Regular cardiac myocyte (primary cell): ENCODE measurements around the gene ZNF398. TPM values are rescaled to one million over a fixed set of nuclear protein-coding genes. Genes with fewer than 3 reads are reported as not detected.

Source experiments
- total RNA-seq: library from RNA; depleted of rRNA; stranded (reverse); fragments of >200 nt; gene quantifications from 2 replicates; pipeline ENCODE4 v1.2.3, GENCODE V29; 2014

The ZNF398 gene
- 6.2 and 9.6 TPM in 2 replicates for total RNA-seq

GRCh38 chr7:149147072-149147751 lies at the start of gene ZNF398:
Gene ZNF398, plus strand, starts transcription at chr7:149147453. Its CDS starts 290 bp downstream, at chr7:149147743.

GRCh38 chr7:149125863-149126661 lies 21.2 kb upstream of the ZNF398 start, which contains the start of gene ZNF425:
Gene ZNF425, minus strand, starts transcription at chr7:149126324. Its CDS starts 111 bp downstream, at chr7:149126213.

DNA sequence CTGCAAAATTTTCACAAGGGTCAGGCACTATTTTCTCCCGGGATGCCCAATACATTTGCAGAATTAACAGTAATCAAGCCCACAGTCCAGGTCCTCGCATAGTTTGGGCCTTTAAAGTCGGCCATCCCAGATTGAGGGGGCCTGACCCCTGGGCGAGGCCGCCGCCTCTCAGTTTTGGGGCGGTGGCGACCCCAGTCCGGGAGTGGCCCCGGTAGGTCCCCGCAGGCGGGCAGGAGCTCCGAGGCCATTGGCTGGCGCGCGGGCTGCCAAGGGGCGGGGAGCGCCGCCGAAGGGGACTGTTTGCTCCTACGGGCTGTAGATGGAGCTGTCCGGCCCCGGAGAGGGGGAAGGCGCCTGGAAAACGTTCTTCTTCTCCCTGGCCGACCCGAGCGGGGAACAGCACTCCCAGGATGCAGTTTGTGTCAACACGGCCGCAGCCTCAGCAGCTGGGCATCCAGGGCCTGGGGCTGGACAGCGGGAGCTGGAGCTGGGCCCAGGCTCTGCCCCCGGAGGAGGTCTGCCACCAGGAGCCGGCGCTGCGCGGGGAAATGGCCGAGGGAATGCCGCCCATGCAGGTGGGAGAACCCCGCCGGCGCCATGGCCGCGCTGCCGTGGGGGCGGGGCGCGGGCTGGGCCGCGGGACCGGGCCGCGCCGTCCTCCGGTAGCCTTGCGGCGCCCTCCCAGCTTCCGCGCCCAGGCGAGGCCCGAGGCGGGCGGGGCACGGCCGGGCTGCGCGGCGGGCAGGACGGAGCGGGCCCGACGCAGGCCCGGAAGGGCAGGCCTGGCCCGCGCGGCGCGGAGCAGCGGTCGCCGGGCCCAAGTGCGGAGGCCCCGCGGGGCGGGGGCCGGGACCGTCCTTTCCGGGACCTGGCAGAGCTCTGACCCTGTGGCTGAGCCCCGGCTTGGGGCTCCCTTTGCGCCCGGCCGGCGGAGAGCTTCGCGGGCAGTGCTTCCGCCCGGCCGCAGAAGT lies 48.2 kb downstream of the ZNF398 start, which contains the start of gene ZNF282:
ZNF282 (plus strand) TSS at position 367 of the 971 bp plus-strand sequence; CDS start at position 411, 44 bp downstream.

Other genes with a start within 250 kb of the ZNF398 start
- gene PDIA4, start 118.9 kb upstream of the ZNF398 start, total RNA-seq: 558 and 610 TPM in 2 replicates
- gene ZNF786, start 56.7 kb upstream of the ZNF398 start, total RNA-seq: 4.8 and 8.4 TPM in 2 replicates
- 3.1 and 3.4 TPM in 2 replicates for gene ZNF425, start 21.1 kb upstream of the ZNF398 start, total RNA-seq
- gene ZNF282, start 48.1 kb downstream of the ZNF398 start, total RNA-seq: 16.1 and 18.4 TPM in 2 replicates
- 3.9 and 5.6 TPM in 2 replicates for gene ZNF212, start 92.2 kb downstream of the ZNF398 start, total RNA-seq
- gene ZNF783, start 114.7 kb downstream of the ZNF398 start, total RNA-seq: 7.3 and 13.8 TPM in 2 replicates